GM23338 (cell line): ENCODE results near the gene B4GALT2. TPM values are rescaled to one million over a fixed set of nuclear protein-coding genes. Genes with fewer than 3 reads are reported as not detected.

Source experiments
- ATAC-seq: fragments of 200-7000 bp; cut with Tn5 transposase; 3 replicates; pipeline ENCODE4 v1.9.1; 2020
- DNase-seq: peaks from one replicate; pipeline ENCODE4 v3.0.0-alpha.2; 2015; ENCODE audit warnings: low spot score
- H2AFZ ChIP-seq: fragments of 200-600 bp; sonication (generic); 2 replicates; pipeline ENCODE4 v1.8.0; 2016; ENCODE audit warnings: antibody characterized with exemption, mild to moderate bottlenecking, moderate library complexity
- H3F3A ChIP-seq: fragments of 200-600 bp; sonication (generic); replicated peaks from 2 replicates; pipeline ENCODE4 v1.8.0; 2017; ENCODE audit warnings: antibody characterized with exemption, mixed run types, low read depth
- H3K27ac ChIP-seq: fragments of 200-600 bp; sonication (generic); 2 replicates; pipeline ENCODE4 v1.6.1; 2016; ENCODE audit warnings: low read depth
- H3K27me3 ChIP-seq: fragments of 200-600 bp; sonication (generic); 2 replicates; pipeline ENCODE4 v1.8.0; 2016; ENCODE audit warnings: mild to moderate bottlenecking, mixed run types, moderate library complexity; ENCODE audit not compliant: insufficient read depth
- H3K36me3 ChIP-seq: fragments of 200-600 bp; sonication (generic); 2 replicates; pipeline ENCODE4 v1.8.0; 2016; ENCODE audit warnings: mild to moderate bottlenecking; ENCODE audit not compliant: insufficient read depth
- H3K4me1 ChIP-seq: fragments of 200-600 bp; sonication (generic); 2 replicates; pipeline ENCODE4 v1.8.0; 2016; ENCODE audit warnings: mild to moderate bottlenecking, moderate library complexity; ENCODE audit not compliant: insufficient read depth
- H3K4me2 ChIP-seq: fragments of 200-600 bp; sonication (generic); 2 replicates; pipeline ENCODE4 v1.7.1; 2017; ENCODE audit warnings: mixed run types
- H3K4me3 ChIP-seq: fragments of 200-600 bp; sonication (generic); 2 replicates; pipeline ENCODE4 v1.6.1; 2016; ENCODE audit warnings: mixed run types
- H3K79me2 ChIP-seq: fragments of 200-600 bp; sonication (generic); replicated peaks from 2 replicates; pipeline ENCODE4 v1.8.0; 2017; ENCODE audit warnings: mild to moderate bottlenecking; ENCODE audit not compliant: insufficient read depth
- H3K9me2 ChIP-seq: fragments of 200-600 bp; sonication (generic); 2 replicates; pipeline ENCODE4 v1.8.0; 2017; ENCODE audit not compliant: insufficient read depth
- H4K20me1 ChIP-seq: fragments of 200-600 bp; sonication (generic); replicated peaks from 2 replicates; pipeline ENCODE4 v1.8.0; 2017; ENCODE audit warnings: mild to moderate bottlenecking; ENCODE audit not compliant: insufficient read depth
- H3K27ac Mint-ChIP-seq: 2 replicates; pipeline ENCODE4 v1.8.0; 2020; ENCODE audit warnings: inconsistent platforms, mild to moderate bottlenecking, moderate library complexity, mixed read lengths
- H3K27me3 Mint-ChIP-seq: 3 replicates; pipeline ENCODE4 v1.8.0; 2022; ENCODE audit warnings: low read depth, mild to moderate bottlenecking, moderate library complexity, mixed read lengths, inconsistent platforms; ENCODE audit not compliant: insufficient read depth, poor library complexity
- H3K36me3 Mint-ChIP-seq: 3 replicates; pipeline ENCODE4 v1.8.0; 2021; ENCODE audit warnings: low read depth, mild to moderate bottlenecking, inconsistent platforms, moderate library complexity, mixed read lengths
- H3K4me1 Mint-ChIP-seq: 3 replicates; pipeline ENCODE4 v1.8.0; 2020; ENCODE audit warnings: mild to moderate bottlenecking, inconsistent platforms, mixed read lengths
- H3K4me3 Mint-ChIP-seq: 3 replicates; pipeline ENCODE4 v1.8.0; 2021; ENCODE audit warnings: moderate library complexity, mild to moderate bottlenecking, inconsistent platforms, mixed read lengths
- H3K9me3 Mint-ChIP-seq: 3 replicates; pipeline ENCODE4 v1.8.0; 2020; ENCODE audit warnings: moderate library complexity, mild to moderate bottlenecking, inconsistent platforms, mixed read lengths
- CREB1 ChIP-seq: fragments of 250-450 bp; sonication (Bioruptor Pico); IDR thresholded peaks from 2 replicates; pipeline ENCODE4 v1.5.0; 2020; ENCODE audit warnings: low read depth, mild to moderate bottlenecking, moderate library complexity
- CTCF ChIP-seq, 2 experiments: fragments of 200-600 bp in 1 of 2; sonication (generic) in 1 of 2; conservative IDR thresholded peaks; 2 replicates each; pipeline versions ENCODE4 v1.5.1 to v1.6.1; 2016 to 2017; ENCODE audit warnings: antibody characterized with exemption in 2 of 2, low read depth in 2 of 2, mild to moderate bottlenecking in 2 of 2, moderate library complexity in 1 of 2
- ETS1 ChIP-seq: IDR thresholded peaks from 2 replicates; pipeline ENCODE4 v1.6.1; 2016; ENCODE audit warnings: antibody characterized with exemption
- EZH2 ChIP-seq: fragments of 200-600 bp; sonication (generic); IDR thresholded peaks from one replicate; pipeline ENCODE4 v1.8.0; 2017; ENCODE audit warnings: antibody characterized with exemption, mild to moderate bottlenecking, low read depth; ENCODE audit not compliant: unreplicated experiment
- EZH2phosphoT487 ChIP-seq: fragments of 200-600 bp; sonication (generic); IDR thresholded peaks from one replicate; pipeline ENCODE4 v1.8.1; 2018; ENCODE audit warnings: antibody characterized with exemption; ENCODE audit not compliant: unreplicated experiment
- NANOG ChIP-seq: IDR thresholded peaks from 2 replicates; pipeline ENCODE4 v1.6.1; 2016; ENCODE audit warnings: antibody characterized with exemption, borderline replicate concordance
- REST ChIP-seq: IDR thresholded peaks from one replicate; pipeline ENCODE4 v1.6.1; 2018; ENCODE audit warnings: antibody characterized with exemption; ENCODE audit not compliant: unreplicated experiment
- ZNF114 ChIP-seq: fragments of 250-450 bp; sonication (Bioruptor Pico); IDR thresholded peaks from 2 replicates; pipeline ENCODE4 v1.5.0; 2020; ENCODE audit warnings: mild to moderate bottlenecking, moderate library complexity
- ZNF462 ChIP-seq: fragments of 250-450 bp; sonication (Bioruptor Pico); IDR thresholded peaks from 2 replicates; pipeline ENCODE4 v1.5.0; 2020; ENCODE audit warnings: mild to moderate bottlenecking, moderate library complexity
- polyA plus RNA-seq: library from polyadenylated mRNA; unstranded; fragments of >200 nt; fragmentation: Nextera tagmentation; extraction: Ambion mirVana; gene quantifications from 2 replicates; pipeline ENCODE4 v1.2.1, GENCODE V29; 2016
- total RNA-seq: library from RNA; depleted of rRNA; stranded (reverse); fragments of >200 nt; shearing (Covaris generic); gene quantifications from 2 replicates; pipeline ENCODE4 v1.2.3, GENCODE V29; 2014

B4GALT2 gene
- total and polyA plus RNA-seq, 2 experiments from 2014 or later: 22.4 to 63.1 TPM

GRCh38 chr1:44008259-44008658 lies 29.2 kb downstream of the B4GALT2 start:
- H3K4me3 Mint-ChIP-seq: no peak overlapping the region
- no peaks in the 10 kb centered on the region for H3K9me3 Mint-ChIP-seq
- H3K4me3 ChIP-seq: no peak overlapping the region
- no peak overlapping the region for H3K27ac Mint-ChIP-seq
- no peaks in the 10 kb centered on the region for H3K27me3 ChIP-seq
- no peaks in the 10 kb centered on the region; the same call in 1 of the 2 replicates for H3K36me3 ChIP-seq
- ATAC-seq (no peak), DNase-seq (no peak)
- H3K27me3 Mint-ChIP-seq: peaks cover 19% of the 10 kb centered on the region
- no peak overlapping the region for H2AFZ ChIP-seq
- no peaks in the 10 kb centered on the region for H3K79me2 ChIP-seq
- H3K4me2 ChIP-seq: no peak overlapping the region
- peaks cover 53% of the 10 kb centered on the region for H3K36me3 Mint-ChIP-seq
- no peak overlapping the region for H3K27ac ChIP-seq
- H3K4me1 ChIP-seq: no peaks in the 10 kb centered on the region
- H4K20me1 ChIP-seq: peaks cover 7% of the 10 kb centered on the region; the same call in 1 of the 2 replicates
- peaks cover 12% of the 10 kb centered on the region; the same call in 1 of the 2 replicates for H3F3A ChIP-seq
- TF ChIP-seq REST: no peak
- no peak for TF ChIP-seq NANOG
- no peak for TF ChIP-seq ETS1
- TF ChIP-seq CTCF (conservative IDR thresholded peaks at IDR 0.05; ENCODE audit: low read depth in 2 of 2): no peak
- no peak for TF ChIP-seq ZNF462 (CRISPR knock-in tag)
- no peak for TF ChIP-seq EZH2phosphoT487
- TF ChIP-seq CREB1: no peak
- TF ChIP-seq ZNF114 (CRISPR knock-in tag): no peak
- no peak for TF ChIP-seq EZH2
- no peaks in the 10 kb centered on the region for H3K9me2 ChIP-seq
- peaks cover 9% of the 10 kb centered on the region for H3K4me1 Mint-ChIP-seq
